Mesenchymal stem cell (in vitro differentiated cells and primary cell): ENCODE measurements around the gene TPO.

ENCODE experiments used
- DNase-seq: peaks from one replicate; pipeline ENCODE4 v3.0.0-alpha.2; 2013
- H2AFZ ChIP-seq: one replicate; pipeline ENCODE4 v1.6.1; 2013; ENCODE audit warnings: low read depth, mild to moderate bottlenecking, control low read depth, inconsistent platforms, low read length, moderate library complexity
- H2AK5ac ChIP-seq: 2 replicates; pipeline ENCODE4 v1.6.1; 2013; ENCODE audit warnings: low read length, moderate library complexity, mild to moderate bottlenecking, inconsistent platforms; ENCODE audit not compliant: severe bottlenecking
- H2BK120ac ChIP-seq: one replicate; pipeline ENCODE4 v1.6.1; 2013; ENCODE audit warnings: low read depth, mild to moderate bottlenecking, inconsistent platforms, low read length, moderate library complexity
- H2BK12ac ChIP-seq, 2 experiments: one replicate each; pipeline ENCODE4 v1.6.1; 2013; ENCODE audit warnings: inconsistent platforms in 2 of 2, low read length in 2 of 2, mild to moderate bottlenecking in 2 of 2, moderate library complexity in 2 of 2, control low read depth in 1 of 2
- H2BK15ac ChIP-seq: one replicate; pipeline ENCODE4 v1.6.1; 2013; ENCODE audit warnings: mild to moderate bottlenecking, low read depth, inconsistent platforms; ENCODE audit not compliant: poor library complexity, severe bottlenecking
- H2BK5ac ChIP-seq: 2 replicates; pipeline ENCODE4 v1.6.1; 2013; ENCODE audit warnings: low read depth, mild to moderate bottlenecking, low read length, control low read depth, inconsistent platforms; ENCODE audit not compliant: poor library complexity, severe bottlenecking
- H3K14ac ChIP-seq, 2 experiments: one replicate each; pipeline ENCODE4 v1.6.1; 2013; ENCODE audit warnings: inconsistent platforms in 2 of 2, low read length in 2 of 2, control low read depth in 1 of 2, mild to moderate bottlenecking in 1 of 2, moderate library complexity in 1 of 2
- H3K18ac ChIP-seq, 2 experiments: one replicate each; pipeline ENCODE4 v1.6.1; 2013; ENCODE audit warnings: inconsistent platforms in 2 of 2, low read length in 2 of 2, control low read depth in 1 of 2, low read depth in 1 of 2, mild to moderate bottlenecking in 1 of 2
- H3K23ac ChIP-seq, 2 experiments: one replicate each; pipeline ENCODE4 v1.6.1; 2013; ENCODE audit warnings: inconsistent platforms in 2 of 2, low read length in 2 of 2, mild to moderate bottlenecking in 2 of 2, moderate library complexity in 2 of 2, control low read depth in 1 of 2
- H3K27ac ChIP-seq: 2 replicates; pipeline ENCODE4 v1.5.1; 2013; ENCODE audit warnings: mild to moderate bottlenecking, moderate library complexity, low read length, control low read depth, inconsistent platforms; ENCODE audit not compliant: poor library complexity, severe bottlenecking
- H3K27me3 ChIP-seq, 2 experiments: 2 replicates each; pipeline versions ENCODE4 v1.6.1 to v1.7.0; 2013; ENCODE audit warnings: low read length in 2 of 2, mild to moderate bottlenecking in 2 of 2, moderate library complexity in 2 of 2, control low read depth in 1 of 2, inconsistent platforms in 1 of 2; ENCODE audit not compliant: control insufficient read depth in 1 of 2, insufficient read depth in 1 of 2
- H3K36me3 ChIP-seq, 2 experiments: 2 replicates each; pipeline versions ENCODE4 v1.6.1 to v1.7.0; 2013; ENCODE audit warnings: low read length in 2 of 2, control low read depth in 1 of 2, inconsistent platforms in 1 of 2, low read depth in 1 of 2, mild to moderate bottlenecking in 1 of 2; ENCODE audit not compliant: insufficient read depth in 2 of 2, control insufficient read depth in 1 of 2
- H3K4ac ChIP-seq, 2 experiments: one replicate each; pipeline ENCODE4 v1.6.1; 2013; ENCODE audit warnings: inconsistent platforms in 2 of 2, low read length in 2 of 2, mild to moderate bottlenecking in 2 of 2, moderate library complexity in 2 of 2, control low read depth in 1 of 2, low read depth in 1 of 2
- H3K4me1 ChIP-seq: 2 replicates; pipeline ENCODE4 v1.6.1; 2013; ENCODE audit warnings: low read depth, low read length, control low read depth; ENCODE audit not compliant: control insufficient read depth, insufficient read depth
- H3K4me2 ChIP-seq: 2 replicates; pipeline ENCODE4 v1.6.1; 2013; ENCODE audit warnings: low read length, mild to moderate bottlenecking, inconsistent platforms; ENCODE audit not compliant: poor library complexity, severe bottlenecking
- H3K4me3 ChIP-seq, 2 experiments: 2 replicates each; pipeline versions ENCODE4 v1.5.1 to v1.7.0; 2013; ENCODE audit warnings: low read length in 2 of 2, mild to moderate bottlenecking in 2 of 2, control low read depth in 1 of 2, low read depth in 1 of 2; ENCODE audit not compliant: insufficient read depth in 1 of 2
- H3K79me1 ChIP-seq: replicated peaks from 2 replicates; pipeline ENCODE4 v1.6.1; 2013; ENCODE audit warnings: mild to moderate bottlenecking, control low read depth, low read length, inconsistent platforms; ENCODE audit not compliant: poor library complexity, severe bottlenecking
- H3K9ac ChIP-seq: 2 replicates; pipeline ENCODE4 v1.7.0; 2013; ENCODE audit warnings: mild to moderate bottlenecking, low read length, moderate library complexity
- H3K9me3 ChIP-seq: 2 replicates; pipeline ENCODE4 v1.7.0; 2013; ENCODE audit warnings: mild to moderate bottlenecking, low read length; ENCODE audit not compliant: control insufficient read depth
- H4K8ac ChIP-seq: one replicate; pipeline ENCODE4 v1.6.1; 2013; ENCODE audit warnings: inconsistent platforms, mild to moderate bottlenecking, low read length, moderate library complexity
- H4K91ac ChIP-seq: one replicate; pipeline ENCODE4 v1.6.1; 2013; ENCODE audit warnings: mild to moderate bottlenecking, low read length, inconsistent platforms
- WGBS: methylation state at CpG from one replicate; pipeline ENCODE4 v1.1.7; 2013; ENCODE audit warnings: mixed read lengths; 5-methylcytosine and 5-hydroxymethylcytosine counted together

Gene TPO

DNA sequence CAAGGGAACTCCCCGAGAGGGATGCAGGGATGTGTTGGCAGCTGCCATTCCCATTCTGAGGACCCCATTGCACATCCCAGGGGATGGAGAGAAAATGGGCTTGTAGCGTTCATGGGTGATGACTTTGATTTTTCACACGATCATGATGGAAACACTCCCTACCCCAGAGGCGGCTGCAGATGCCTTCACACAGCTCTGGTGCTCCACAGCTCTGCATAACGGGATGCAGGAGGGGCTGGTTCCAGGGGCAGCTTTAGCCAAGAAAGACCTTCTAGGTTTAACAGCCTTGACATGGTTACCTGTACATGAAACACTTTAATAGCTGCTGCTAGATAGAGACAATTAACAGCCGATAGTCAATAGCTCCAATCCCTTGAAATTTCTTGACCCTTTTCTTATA, 88.7 kb downstream of the TPO start:
- DNase-seq, result no peak
- 84% methylated on average over 6 of the region's 6 CpGs for WGBS

DNA sequence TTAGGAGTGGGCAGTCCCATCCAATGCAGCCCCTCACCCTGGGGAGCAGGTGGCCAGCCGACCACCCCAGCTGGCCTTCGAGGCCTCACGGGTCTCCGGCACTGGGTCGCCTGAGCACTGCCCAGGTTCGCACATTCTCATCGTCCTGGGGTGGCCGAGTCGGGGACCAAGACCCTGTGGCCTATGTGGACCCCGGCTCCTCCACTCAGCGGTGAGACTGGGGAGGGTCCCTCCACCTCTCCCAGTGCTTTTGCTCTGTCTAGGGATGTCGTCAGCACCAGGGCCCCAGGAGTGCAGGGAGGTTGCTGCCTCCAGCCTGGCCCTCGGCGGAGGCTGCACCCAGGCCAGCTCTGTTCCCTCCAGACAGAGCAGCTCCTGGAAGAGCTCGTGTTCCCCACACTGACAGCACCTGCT, 89.6 kb downstream of the TPO start:
- H2AFZ ChIP-seq, result no peak overlapping the region
- H3K4ac ChIP-seq, result no peak overlapping the region
- peaks cover 0 to 24% of the 10 kb centered on the region in 2 experiments for H3K27me3 ChIP-seq
- 85% methylated on average over 15 of the region's 15 CpGs for WGBS
- no peaks in the 10 kb centered on the region for H3K36me3 ChIP-seq
- H3K79me1 ChIP-seq, result no peaks in the 10 kb centered on the region
- H2BK120ac ChIP-seq, result no peak overlapping the region
- H2BK15ac ChIP-seq, result no peak overlapping the region
- H2BK5ac ChIP-seq, result no peak overlapping the region
- no peak overlapping the region for H3K9ac ChIP-seq
- H2AK5ac ChIP-seq, result no peak overlapping the region
- H3K9me3 ChIP-seq, result no peaks in the 10 kb centered on the region
- H4K8ac ChIP-seq, result no peak overlapping the region
- no peak overlapping the region for H3K23ac ChIP-seq
- no peak overlapping the region for H2BK12ac ChIP-seq
- H3K4me1 ChIP-seq, result peaks cover 2% of the 10 kb centered on the region
- no peak overlapping the region for H3K4me3 ChIP-seq
- H3K4me2 ChIP-seq, result no peak overlapping the region
- no peak for DNase-seq
- H3K18ac ChIP-seq, result no peak overlapping the region
- H4K91ac ChIP-seq, result no peak overlapping the region
- H3K27ac ChIP-seq, result no peak overlapping the region
- no peak overlapping the region for H3K14ac ChIP-seq

More for the DNA sequence above, 88.7 kb downstream of the TPO start:
- no peak overlapping the region for H4K8ac ChIP-seq
- no peak overlapping the region for H3K4ac ChIP-seq
- no peaks in the 10 kb centered on the region for H3K79me1 ChIP-seq
- H3K18ac ChIP-seq, result no peak overlapping the region
- H3K9ac ChIP-seq, result no peak overlapping the region
- no peak overlapping the region for H3K27ac ChIP-seq
- no peak overlapping the region for H3K23ac ChIP-seq
- H2BK5ac ChIP-seq, result no peak overlapping the region
- H2BK12ac ChIP-seq, result no peak overlapping the region
- H2BK120ac ChIP-seq, result no peak overlapping the region
- H3K4me2 ChIP-seq, result no peak overlapping the region
- H3K14ac ChIP-seq, result no peak overlapping the region
- no peak overlapping the region for H2BK15ac ChIP-seq
- no peak overlapping the region for H2AK5ac ChIP-seq
- no peak overlapping the region for H2AFZ ChIP-seq
- no peaks in the 10 kb centered on the region for H3K36me3 ChIP-seq
- H4K91ac ChIP-seq, result no peak overlapping the region
- no peak overlapping the region for H3K4me3 ChIP-seq
- H3K4me1 ChIP-seq, result peaks cover 2% of the 10 kb centered on the region
- H3K9me3 ChIP-seq, result no peaks in the 10 kb centered on the region
- peaks cover 0 to 27% of the 10 kb centered on the region in 2 experiments for H3K27me3 ChIP-seq

- Histone ChIP-seq H3K4ac (no peak overlapping the region), H3K9ac (no peak overlapping the region), H2BK5ac (no peak overlapping the region), H3K27ac (no peak overlapping the region), H2BK120ac (no peak overlapping the region), H3K4me3 (no peak overlapping the region), H3K9me3 (no peaks in the 10 kb centered on the region), H3K79me1 (no peaks in the 10 kb centered on the region), H3K4me1 (peaks cover 2% of the 10 kb centered on the region), H3K27me3 (peaks cover 0 to 20% of the 10 kb centered on the region in 2 experiments), H2AK5ac (no peak overlapping the region), H2BK15ac (no peak overlapping the region), H4K8ac (no peak overlapping the region), H2AFZ (no peak overlapping the region), H3K23ac (no peak overlapping the region), H3K14ac (no peak overlapping the region), H3K4me2 (no peak overlapping the region), H3K36me3 (no peaks in the 10 kb centered on the region), H3K18ac (no peak overlapping the region), H2BK12ac (no peak overlapping the region), H4K91ac (no peak overlapping the region)
- WGBS, result 85% methylated on average over 35 of the region's 36 CpGs
- no peak for DNase-seq
Measured at GRCh38 chr2:1503471-1504310, 90.4 kb downstream of the TPO start.

- 94% methylated on average over 6 of the region's 10 CpGs for WGBS
- H3K27ac ChIP-seq, result no peak overlapping the region
Measured at GRCh38 chr2:1504311-1504750, 91.1 kb downstream of the TPO start.

More at GRCh38 chr2:1504311-1504750, 91.1 kb downstream of the TPO start:
- Histone ChIP-seq H3K4me1 (peaks cover 2% of the 10 kb centered on the region), H4K8ac (no peak overlapping the region), H3K9me3 (no peaks in the 10 kb centered on the region), H2BK120ac (no peak overlapping the region), H3K9ac (no peak overlapping the region), H3K23ac (no peak overlapping the region), H3K14ac (no peak overlapping the region), H3K27me3 (peaks cover 0 to 13% of the 10 kb centered on the region in 2 experiments), H3K4me3 (no peak overlapping the region), H3K36me3 (no peaks in the 10 kb centered on the region), H2BK5ac (no peak overlapping the region), H2BK12ac (no peak overlapping the region), H3K18ac (no peak overlapping the region), H2AK5ac (no peak overlapping the region), H2AFZ (no peak overlapping the region), H3K4me2 (no peak overlapping the region), H3K79me1 (no peaks in the 10 kb centered on the region), H3K4ac (no peak overlapping the region), H4K91ac (no peak overlapping the region), H2BK15ac (no peak overlapping the region)
- no peak for DNase-seq
